Small intestine (tissue), 7 donors: ENCODE results near the gene FBXO48. TPM values are rescaled to one million over a fixed set of nuclear protein-coding genes. Genes with fewer than 3 reads are reported as not detected.

Source experiments
- DNase-seq, 2 donors: peaks; one replicate each; pipeline versions ENCODE4 v3.0.0 to v3.0.0-alpha.2; 2013
- FAIRE-seq: peaks from 2 replicates; lab custom pipeline; 2012; peaks lifted over from hg19 to GRCh38; lab: Jason Lieb, UNC
- H3K27ac ChIP-seq, 3 donors: one replicate each; pipeline ENCODE4 v1.5.1; 2013; ENCODE audit warnings: low read length in 2 of 3, mild to moderate bottlenecking in 2 of 3, control low read depth in 1 of 3, inconsistent platforms in 1 of 3, low read depth in 1 of 3, moderate library complexity in 1 of 3
- H3K27me3 ChIP-seq, 3 donors: one replicate each; pipeline ENCODE4 v1.6.1; 2013; ENCODE audit warnings: low read length in 3 of 3, inconsistent platforms in 1 of 3; ENCODE audit not compliant: control insufficient read depth in 3 of 3, insufficient read depth in 3 of 3
- H3K36me3 ChIP-seq, 3 donors: one replicate each; pipeline ENCODE4 v1.6.1; 2013; ENCODE audit warnings: low read length in 3 of 3, inconsistent platforms in 1 of 3, low read depth in 1 of 3, mild to moderate bottlenecking in 1 of 3, moderate library complexity in 1 of 3; ENCODE audit not compliant: control insufficient read depth in 3 of 3, insufficient read depth in 2 of 3
- H3K4me1 ChIP-seq, 3 donors: one replicate each; pipeline ENCODE4 v1.6.1; 2013; ENCODE audit warnings: low read length in 2 of 3, inconsistent platforms in 1 of 3, low read depth in 1 of 3, mild to moderate bottlenecking in 1 of 3, moderate library complexity in 1 of 3; ENCODE audit not compliant: control insufficient read depth in 3 of 3, insufficient read depth in 2 of 3
- H3K4me3 ChIP-seq, 3 donors: one replicate each; pipeline ENCODE4 v1.5.1; 2013; ENCODE audit warnings: low read length in 3 of 3, control low read depth in 1 of 3, inconsistent platforms in 1 of 3, low read depth in 1 of 3, mild to moderate bottlenecking in 1 of 3, moderate library complexity in 1 of 3
- H3K9me3 ChIP-seq, 2 donors: one replicate each; pipeline ENCODE4 v1.6.1; 2013; ENCODE audit warnings: low read depth in 1 of 2, low read length in 1 of 2; ENCODE audit not compliant: control insufficient read depth in 2 of 2, insufficient read depth in 1 of 2
- WGBS, 3 donors: extraction: QIAGEN DNeasy Blood & Tissue Kit; methylation state at CpG; one replicate each; pipeline ENCODE4 v1.1.7; 2013; 5-methylcytosine and 5-hydroxymethylcytosine counted together
- polyA plus RNA-seq, 4 donors: library from polyadenylated mRNA; stranded (reverse) in 3 of 4; unstranded in 1 of 4; fragments of 200-250 nt in 3 of 4; fragments of 120-200 nt in 1 of 4; gene quantifications; one replicate each; pipeline versions ENCODE4 v1.2.1 to v1.2.3, GENCODE V29; 2013
- donor health status: healthy with polysubstance abuse.
- donor health status: control.
- donor health status: control.
- donor health status: Bipolar disorder and iron deficiency.
- donor health status: healthy.

Gene FBXO48
- polyA plus RNA-seq, 4 donors, result 0.78 to 2.6 (median 1.7) TPM

- Histone ChIP-seq H3K4me3 (no peak overlapping the region), H3K36me3 (no peaks in the 10 kb centered on the region), H3K4me1 (peaks cover 0 to 3% (median 0%) of the 10 kb centered on the region in 3 donors), H3K27ac (no peak overlapping the region), H3K9me3 (no peaks in the 10 kb centered on the region), H3K27me3 (no peaks in the 10 kb centered on the region)
- WGBS, 3 donors, result 84 to 100% (median 95%) methylated on average over 1 of the region's 1 CpG
- DNase-seq (no peak), FAIRE-seq (no peak)
Measured at GRCh38 chr2:68478688-68479087, 11.6 kb upstream of the FBXO48 start.

- no peaks in the 10 kb centered on the region for H3K36me3 ChIP-seq
- no peak for FAIRE-seq
Measured at GRCh38 chr2:68476454-68476853, 9.4 kb upstream of the FBXO48 start.

GRCh38 chr2:68475576-68475975 lies 8.5 kb upstream of the FBXO48 start:
- peak in 1 of 2 donors; percentile 25 for DNase-seq
- no peaks in the 10 kb centered on the region for H3K9me3 ChIP-seq
- H3K27ac ChIP-seq, result no peak overlapping the region
- H3K36me3 ChIP-seq, result no peaks in the 10 kb centered on the region
- H3K4me3 ChIP-seq, result no peak overlapping the region
- FAIRE-seq, result no peak
- 17 to 59% (median 37%) methylated on average over 2 of the region's 2 CpGs for WGBS, 3 donors
- H3K27me3 ChIP-seq, result no peaks in the 10 kb centered on the region
- H3K4me1 ChIP-seq, result peaks cover 0 to 3% (median 0%) of the 10 kb centered on the region in 3 donors

More at GRCh38 chr2:68476454-68476853, 9.4 kb upstream of the FBXO48 start:
- H3K27me3 ChIP-seq, result no peaks in the 10 kb centered on the region
- 19 to 72% (median 50%) methylated on average over 1 of the region's 1 CpG for WGBS, 3 donors
- no peak for DNase-seq
- no peaks in the 10 kb centered on the region for H3K9me3 ChIP-seq
- H3K4me1 ChIP-seq, result peaks cover 0 to 3% (median 0%) of the 10 kb centered on the region in 3 donors
- no peak overlapping the region for H3K27ac ChIP-seq
- no peak overlapping the region for H3K4me3 ChIP-seq

- Histone ChIP-seq H3K9me3 (no peaks in the 10 kb centered on the region), H3K36me3 (no peaks in the 10 kb centered on the region), H3K27me3 (no peaks in the 10 kb centered on the region), H3K4me1 (peaks cover 0 to 3% (median 0%) of the 10 kb centered on the region in 3 donors), H3K27ac (no peak overlapping the region), H3K4me3 (no peak overlapping the region)
- DNase-seq (peak in 1 of 2 donors; percentile 76), FAIRE-seq (no peak)
Measured at GRCh38 chr2:68475110-68475509, 8.0 kb upstream of the FBXO48 start.

DNA sequence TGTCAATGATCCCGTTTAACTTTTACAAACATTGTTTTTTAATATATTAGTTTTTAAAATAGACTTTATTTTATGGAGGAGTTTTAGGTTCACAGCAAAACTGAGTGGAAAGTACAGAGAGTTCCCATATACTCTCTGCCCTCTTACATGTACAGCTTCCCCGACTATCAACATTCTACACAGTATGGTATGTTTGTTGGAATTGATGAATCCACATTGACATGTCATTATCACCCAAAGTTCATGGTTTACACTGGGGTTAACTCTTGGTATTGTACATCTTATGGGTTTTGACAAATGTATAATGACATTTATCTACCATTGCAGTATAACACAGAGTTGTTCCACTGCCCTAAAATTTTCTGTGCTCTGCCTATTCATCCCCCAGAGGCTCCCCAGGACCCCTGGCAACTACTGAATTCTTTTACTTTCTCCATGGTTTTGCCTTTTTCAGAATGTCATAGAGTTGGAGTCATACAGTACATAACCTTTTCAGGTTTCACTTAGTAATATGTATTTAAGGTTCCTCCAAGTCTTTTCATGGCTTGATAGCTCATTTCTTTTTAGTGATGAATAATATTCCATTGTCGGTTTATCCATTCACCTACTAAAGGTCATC lies 5.8 kb upstream of the FBXO48 start:
- 88 to 92% (median 92%) methylated on average over 3 of the region's 3 CpGs for WGBS, 3 donors

DNA sequence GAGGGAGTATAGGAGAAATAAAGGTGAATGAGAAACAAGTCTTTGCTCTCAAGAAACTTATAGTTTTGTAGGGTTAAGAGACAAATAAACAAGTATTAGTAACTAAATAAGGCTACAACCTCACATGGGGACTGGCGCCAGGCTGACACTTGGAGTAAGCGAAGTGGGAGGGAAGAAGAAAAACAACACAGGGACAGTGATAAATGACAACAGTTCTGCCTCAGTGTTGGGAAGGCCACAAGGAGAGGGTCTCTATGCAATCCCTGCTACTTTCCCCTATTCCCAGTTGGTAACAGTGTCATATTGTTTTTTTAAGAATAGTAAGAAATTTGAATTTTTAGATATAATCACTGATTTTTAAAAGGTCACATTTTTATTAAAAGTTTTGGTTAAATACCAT lies 4.3 kb upstream of the FBXO48 start:
- no peaks in the 10 kb centered on the region for H3K27me3 ChIP-seq
- FAIRE-seq, result no peak
- whole genome bisulfite sequencing, 3 donors, result 97 to 100% (median 98%) methylated on average over 2 of the region's 2 CpGs
- no peaks in the 10 kb centered on the region for H3K36me3 ChIP-seq
- no peak overlapping the region for H3K27ac ChIP-seq
- no peaks in the 10 kb centered on the region for H3K9me3 ChIP-seq
- H3K4me3 ChIP-seq, result no peak overlapping the region
- no peak for DNase-seq
- H3K4me1 ChIP-seq, result peaks cover 0 to 3% (median 0%) of the 10 kb centered on the region in 3 donors

More for the DNA sequence above, 5.8 kb upstream of the FBXO48 start:
- FAIRE-seq (no peak), DNase-seq (no peak)
- Histone ChIP-seq H3K27ac (no peak overlapping the region), H3K27me3 (no peaks in the 10 kb centered on the region), H3K9me3 (no peaks in the 10 kb centered on the region), H3K4me1 (peaks cover 0 to 3% (median 0%) of the 10 kb centered on the region in 3 donors), H3K36me3 (no peaks in the 10 kb centered on the region), H3K4me3 (no peak overlapping the region)

- DNase-seq (no peak), FAIRE-seq (no peak)
- no peaks in the 10 kb centered on the region for H3K27me3 ChIP-seq
- H3K27ac ChIP-seq, result no peak overlapping the region
- no peaks in the 10 kb centered on the region for H3K36me3 ChIP-seq
- 38 to 76% (median 56%) methylated on average over 1 of the region's 1 CpG for WGBS, 3 donors
- peaks cover 0 to 4% (median 2%) of the 10 kb centered on the region in 3 donors for H3K4me1 ChIP-seq
- no peaks in the 10 kb centered on the region for H3K9me3 ChIP-seq
- H3K4me3 ChIP-seq, result no peak overlapping the region
Measured at GRCh38 chr2:68469935-68470334, 2.8 kb upstream of the FBXO48 start.

- H3K36me3 ChIP-seq, result no peaks in the 10 kb centered on the region
- DNase-seq, result peak in 1 of 2 donors; percentile 21
- no peak overlapping the region for H3K4me3 ChIP-seq
- no peak overlapping the region for H3K27ac ChIP-seq
- H3K4me1 ChIP-seq, result peaks cover 0 to 4% (median 2%) of the 10 kb centered on the region in 3 donors
- H3K27me3 ChIP-seq, result no peaks in the 10 kb centered on the region
- 74 to 80% (median 74%) methylated on average over 2 of the region's 2 CpGs for WGBS, 3 donors
- no peak for FAIRE-seq
- H3K9me3 ChIP-seq, result no peaks in the 10 kb centered on the region
Measured at GRCh38 chr2:68468801-68469200, 1.7 kb upstream of the FBXO48 start.

DNA sequence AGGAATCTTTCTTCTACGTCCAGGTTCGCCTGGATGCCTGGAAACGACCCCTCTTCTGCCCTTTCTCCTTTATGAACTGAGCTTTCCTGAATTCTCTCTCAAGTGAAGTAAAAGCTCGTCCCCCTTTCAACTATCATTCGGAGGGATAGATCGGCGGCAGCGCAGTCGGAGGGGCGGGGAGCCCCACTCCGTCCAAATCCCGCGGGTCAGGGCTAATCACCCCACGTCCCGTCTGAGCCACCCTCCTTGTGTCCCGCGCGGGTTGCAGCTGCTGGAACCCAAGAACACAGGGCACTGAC lies 367 bp downstream of the FBXO48 start:
- peak overlapping the region; percentile 43 to 73 (median 73) for H3K27ac ChIP-seq
- FAIRE-seq, result no peak
- H3K9me3 ChIP-seq, result no peaks in the 10 kb centered on the region
- H3K36me3 ChIP-seq, result no peaks in the 10 kb centered on the region
- WGBS, 3 donors, result 0 to 1% (median 1%) methylated on average over 18 of the region's 18 CpGs
- no peaks in the 10 kb centered on the region for H3K27me3 ChIP-seq
- peak overlapping the region; percentile 46 to 74 (median 71) for H3K4me3 ChIP-seq
- DNase-seq, result no peak
- H3K4me1 ChIP-seq, result peaks cover 0 to 4% (median 2%) of the 10 kb centered on the region in 3 donors
